GM12872 (cell line): ENCODE data around the gene MME.

Experiments
- CTCF ChIP-seq: IDR thresholded peaks from 3 replicates; pipeline ENCODE4 v1.5.1; 2011; ENCODE audit warnings: low read depth, mild to moderate bottlenecking, low read length, moderate library complexity; ENCODE audit not compliant: insufficient read depth

MME gene

GRCh38 chr3:155211266-155211665, 131.1 kb downstream of the MME start:
- TF ChIP-seq CTCF = no peak

- TF ChIP-seq CTCF = no peak
These were observed 131.8 kb downstream of the MME start for GRCh38 chr3:155211940-155212339.

GRCh38 chr3:155217591-155217990, 137.5 kb downstream of the MME start:
- no peak for TF ChIP-seq CTCF

GRCh38 chr3:155218462-155218861, 138.3 kb downstream of the MME start:
- TF ChIP-seq CTCF = no peak

- TF ChIP-seq CTCF = no peak
These were observed 139.0 kb downstream of the MME start for GRCh38 chr3:155219106-155219505.

GRCh38 chr3:155225417-155225816, 145.3 kb downstream of the MME start:
- no peak for TF ChIP-seq CTCF

GRCh38 chr3:155227141-155227540, 147.0 kb downstream of the MME start:
- no peak for TF ChIP-seq CTCF

GRCh38 chr3:155228676-155229075, 148.6 kb downstream of the MME start:
- no peak for TF ChIP-seq CTCF
